Esophagus muscularis mucosa (tissue), 4 donors: ENCODE results near the gene GBA2. TPM values are rescaled to one million over a fixed set of nuclear protein-coding genes. Genes with fewer than 3 reads are reported as not detected.

Source experiments
- DNase-seq: peaks from one replicate; pipeline ENCODE4 v3.0.0-alpha.2; 2017; ENCODE audit errors: extremely low spot score
- H3K27ac ChIP-seq, 4 donors: fragments of 200-600 bp; sonication (generic); replicated peaks in 1 of 4; 1 replicate in 3 of 4; 2 replicates in 1 of 4; pipeline ENCODE4 v1.5.1; 2016 to 2019; ENCODE audit warnings: mild to moderate bottlenecking in 1 of 4
- H3K27me3 ChIP-seq, 4 donors: fragments of 200-600 bp; sonication (generic); one replicate each; pipeline versions ENCODE4 v1.5.1 to v1.6.0; 2016 to 2019
- H3K36me3 ChIP-seq, 4 donors: fragments of 200-600 bp; sonication (generic); one replicate each; pipeline ENCODE4 v1.5.1; 2016 to 2019
- H3K4me1 ChIP-seq, 4 donors: fragments of 200-600 bp; sonication (generic); one replicate each; pipeline ENCODE4 v1.5.1; 2016 to 2019
- H3K4me3 ChIP-seq, 4 donors: fragments of 200-600 bp; sonication (generic); 1 replicate in 2 of 4; 2 replicates in 2 of 4; pipeline ENCODE4 v1.5.1; 2016 to 2019; ENCODE audit warnings: mild to moderate bottlenecking in 4 of 4, moderate library complexity in 1 of 4
- H3K9me3 ChIP-seq, 4 donors: fragments of 200-600 bp; sonication (generic); 1 replicate in 3 of 4; 2 replicates in 1 of 4; pipeline ENCODE4 v1.5.1; 2016 to 2019
- CTCF ChIP-seq, 3 experiments: fragments of 200-600 bp in 2 of 3; fragments of 450-650 bp in 1 of 3; sonication (generic) in 2 of 3; IDR thresholded peaks; one replicate each; pipeline ENCODE4 v1.5.1; 2017 to 2019; ENCODE audit warnings: antibody characterized with exemption in 3 of 3, mild to moderate bottlenecking in 2 of 3, moderate library complexity in 1 of 3
- EP300 ChIP-seq: sonication (generic); formaldehyde crosslinking; IDR thresholded peaks from one replicate; pipeline ENCODE4 v1.6.1; 2017; ENCODE audit warnings: antibody characterized with exemption
- POLR2A ChIP-seq: fragments of 450-650 bp; IDR thresholded peaks from one replicate; pipeline ENCODE4 v1.6.1; 2017; ENCODE audit warnings: antibody characterized with exemption, moderate library complexity, mild to moderate bottlenecking, low read depth
- POLR2AphosphoS5 ChIP-seq, 2 donors: sonication (generic); formaldehyde crosslinking; IDR thresholded peaks; one replicate each; pipeline ENCODE4 v1.6.1; 2017; ENCODE audit warnings: antibody characterized with exemption in 2 of 2
- WGBS: methylation state at CpG from one replicate; pipeline ENCODE4 v1.1.5; 2018; 5-methylcytosine and 5-hydroxymethylcytosine counted together
- intact Hi-C: fragments of 100-400 bp; cut with DNase I; formaldehyde crosslinking; loops from one replicate; pipeline ENCODE4 v1.15.1; 2023
- total RNA-seq, 4 donors: library from RNA; depleted of rRNA; stranded (reverse); fragments of >200 nt; gene quantifications; one replicate each; pipeline versions ENCODE4 v1.1.0 to v1.2.1, GENCODE V29; 2016

GBA2 gene
- total RNA-seq, 4 donors from 2014 or later = 44.0 to 67.8 (median 55.5) TPM

DNA sequence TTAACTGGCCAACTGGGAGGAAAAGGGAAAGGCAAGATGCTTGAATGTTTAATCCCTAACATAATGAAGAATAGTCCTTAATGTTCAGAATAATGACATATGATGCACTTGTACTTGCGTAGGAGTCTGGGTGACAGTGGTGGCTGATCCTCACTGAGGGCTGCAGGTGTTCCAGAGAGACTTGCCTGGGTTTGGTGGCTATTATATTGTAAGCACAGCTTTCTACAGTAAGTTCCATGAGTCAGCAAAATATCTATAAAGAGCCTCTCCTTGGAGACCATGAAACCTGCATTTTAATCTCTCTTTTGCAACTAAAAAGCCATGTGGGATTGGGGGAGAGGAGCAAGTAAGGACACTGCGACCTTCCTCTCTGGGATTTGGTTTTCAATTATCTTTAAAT lies 40.5 kb upstream of the GBA2 start:
- no peak for DNase-seq
- no peaks in the 10 kb centered on the region for H3K36me3 ChIP-seq
- H3K9me3 ChIP-seq = no peaks in the 10 kb centered on the region
- intact Hi-C loops = no loop called here
- 100% methylated on average over 2 of the region's 2 CpGs for WGBS
- H3K27me3 ChIP-seq = no peaks in the 10 kb centered on the region
- H3K27ac ChIP-seq = no peak overlapping the region
- peaks cover 28 to 43% (median 42%) of the 10 kb centered on the region in 4 donors for H3K4me1 ChIP-seq
- TF ChIP-seq CTCF (IDR thresholded peaks at IDR 0.05) (no peak), POLR2A (no peak), EP300 (no peak), POLR2AphosphoS5 (IDR thresholded peaks at IDR 0.05) (no peak)
- H3K4me3 ChIP-seq = no peak overlapping the region

DNA sequence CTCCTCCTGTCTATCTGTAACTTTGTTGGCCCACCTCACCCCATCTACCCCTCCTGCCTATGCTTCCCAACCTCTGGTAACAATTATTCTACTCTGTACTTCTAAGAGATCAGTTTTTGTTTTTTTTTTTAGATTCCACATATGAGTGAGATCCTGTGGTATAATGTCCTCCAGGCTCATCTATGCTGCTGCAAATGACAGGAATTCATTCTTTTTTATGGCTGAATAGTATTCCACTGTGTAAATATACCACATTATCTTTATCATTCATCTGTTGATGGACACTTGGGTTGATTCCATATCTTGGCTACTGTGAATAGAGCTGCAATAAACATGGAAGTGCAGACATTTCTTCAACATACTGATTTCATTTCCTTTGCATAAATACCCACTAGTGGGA lies 34.4 kb upstream of the GBA2 start:
- Histone ChIP-seq H3K27me3 (no peaks in the 10 kb centered on the region), H3K36me3 (no peaks in the 10 kb centered on the region), H3K9me3 (no peaks in the 10 kb centered on the region), H3K4me3 (no peak overlapping the region), H3K4me1 (no peaks in the 10 kb centered on the region), H3K27ac (no peak overlapping the region)
- DNase-seq = no peak
- no peak for TF ChIP-seq EP300
- no peak for TF ChIP-seq CTCF (IDR thresholded peaks at IDR 0.05)
- TF ChIP-seq POLR2A = no peak
- TF ChIP-seq POLR2AphosphoS5 (IDR thresholded peaks at IDR 0.05) = no peak
- intact Hi-C loops = no loop called here

DNA sequence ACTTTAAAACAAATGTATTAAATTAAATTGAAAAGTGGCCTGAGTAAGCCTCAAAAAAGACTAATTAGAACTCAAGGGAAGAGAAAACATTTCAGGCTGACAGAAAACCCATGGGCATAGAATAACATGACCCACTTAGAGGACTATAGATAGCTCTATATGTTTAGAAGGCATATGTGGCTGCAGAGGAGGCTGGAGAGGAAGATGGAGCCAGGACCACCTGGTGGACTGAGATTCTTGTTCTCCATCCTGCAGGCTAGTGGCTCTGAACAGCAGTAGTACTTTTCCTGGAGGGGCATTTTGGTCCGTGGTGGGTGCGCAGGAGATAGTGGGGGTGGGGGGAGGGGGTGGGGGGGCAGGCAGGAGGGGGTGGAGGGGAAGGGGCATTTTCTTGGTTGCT lies 32.0 kb upstream of the GBA2 start:
- WGBS = 73% methylated on average over 2 of the region's 2 CpGs
- H3K9me3 ChIP-seq = no peaks in the 10 kb centered on the region
- no peaks in the 10 kb centered on the region for H3K36me3 ChIP-seq
- TF ChIP-seq POLR2A = no peak
- no peak for TF ChIP-seq POLR2AphosphoS5 (IDR thresholded peaks at IDR 0.05)
- no peak for TF ChIP-seq EP300
- TF ChIP-seq CTCF (IDR thresholded peaks at IDR 0.05) = no peak
- H3K4me1 ChIP-seq = no peaks in the 10 kb centered on the region
- H3K27me3 ChIP-seq = no peaks in the 10 kb centered on the region
- intact Hi-C loops = no loop called here
- DNase-seq = no peak
- no peak overlapping the region for H3K27ac ChIP-seq
- H3K4me3 ChIP-seq = no peak overlapping the region

- Histone ChIP-seq H3K36me3 (no peaks in the 10 kb centered on the region), H3K4me1 (no peaks in the 10 kb centered on the region), H3K9me3 (no peaks in the 10 kb centered on the region), H3K27ac (no peak overlapping the region), H3K4me3 (no peak overlapping the region), H3K27me3 (no peaks in the 10 kb centered on the region)
- WGBS = 92% methylated on average over 3 of the region's 3 CpGs
- no peak for TF ChIP-seq POLR2A
- no peak for TF ChIP-seq EP300
- TF ChIP-seq POLR2AphosphoS5 (IDR thresholded peaks at IDR 0.05) = no peak
- TF ChIP-seq CTCF (IDR thresholded peaks at IDR 0.05) = no peak
- DNase-seq = no peak
- intact Hi-C loops = no loop called here
Observed at GRCh38 chr9:35778496-35778895, 29.5 kb upstream of the GBA2 start.

DNA sequence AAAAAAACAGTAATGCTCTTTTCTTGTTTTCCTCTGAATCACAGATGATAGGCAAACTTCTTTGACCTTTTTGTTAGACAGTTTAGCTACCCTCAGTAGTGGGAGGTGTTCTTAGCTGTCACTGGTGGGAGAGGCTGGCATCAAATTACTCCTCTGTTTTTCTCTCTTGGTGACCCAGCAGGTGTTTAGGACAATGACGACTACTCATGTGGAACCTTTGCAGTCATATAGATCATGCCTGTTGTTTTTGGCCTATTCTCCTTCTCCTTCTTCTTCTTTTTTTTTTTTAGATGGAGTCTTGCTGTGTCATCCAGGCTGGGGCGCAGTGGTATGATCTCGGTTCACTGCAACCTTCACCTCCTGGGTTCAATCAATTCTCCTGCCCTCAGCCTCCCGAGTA lies 27.0 kb upstream of the GBA2 start:
- 87% methylated on average over 4 of the region's 4 CpGs for WGBS
- TF ChIP-seq CTCF (IDR thresholded peaks at IDR 0.05) (no peak), EP300 (no peak), POLR2AphosphoS5 (IDR thresholded peaks at IDR 0.05) (no peak), POLR2A (no peak)
- intact Hi-C loops = no loop called here
- Histone ChIP-seq H3K27ac (no peak overlapping the region), H3K4me3 (no peak overlapping the region), H3K36me3 (no peaks in the 10 kb centered on the region), H3K27me3 (no peaks in the 10 kb centered on the region), H3K9me3 (no peaks in the 10 kb centered on the region), H3K4me1 (peaks cover 10 to 14% (median 13%) of the 10 kb centered on the region in 4 donors)
- no peak for DNase-seq
